HG02642 (cell line): ENCODE results near the gene TSPAN17.

Source experiments
- ATAC-seq: cut with Tn5 transposase; IDR thresholded peaks from one replicate; pipeline ENCODE4 v1.9.1; 2021; ENCODE audit warnings: mild to moderate bottlenecking; ENCODE audit not compliant: unreplicated experiment, poor library complexity

TSPAN17 gene

DNA sequence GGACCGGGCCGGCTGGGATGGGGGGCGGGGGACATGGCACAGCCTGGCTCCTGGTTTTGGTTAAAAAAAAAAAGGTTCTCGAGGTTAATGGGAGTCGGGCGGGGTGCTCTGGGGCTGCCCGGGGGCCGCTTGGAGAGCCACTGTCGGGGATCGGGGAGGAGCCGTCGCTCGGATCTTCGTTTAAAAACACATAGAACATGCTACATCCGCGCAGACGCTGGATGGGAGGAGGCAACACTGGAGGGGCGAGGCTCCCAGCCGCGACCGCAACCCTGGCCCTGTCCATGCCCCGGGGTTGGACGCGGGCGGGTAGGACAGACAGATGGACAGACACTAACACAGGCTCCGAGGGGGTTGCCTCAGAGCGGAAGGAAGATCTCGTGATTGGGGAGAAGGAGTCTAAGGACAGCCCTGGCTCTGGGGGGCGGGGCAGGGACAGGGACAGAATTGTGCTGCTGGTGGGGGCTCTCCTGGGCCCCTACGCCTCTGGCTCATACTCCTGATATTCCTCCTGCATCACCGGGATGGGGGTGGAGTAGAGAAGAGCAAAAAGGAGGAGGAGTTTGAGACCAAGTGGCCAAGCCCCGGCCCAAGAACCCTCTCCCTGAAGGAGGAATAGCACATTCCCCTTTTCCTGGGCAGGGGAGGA, 26.8 kb upstream of the TSPAN17 start:
- no peak for ATAC-seq

DNA sequence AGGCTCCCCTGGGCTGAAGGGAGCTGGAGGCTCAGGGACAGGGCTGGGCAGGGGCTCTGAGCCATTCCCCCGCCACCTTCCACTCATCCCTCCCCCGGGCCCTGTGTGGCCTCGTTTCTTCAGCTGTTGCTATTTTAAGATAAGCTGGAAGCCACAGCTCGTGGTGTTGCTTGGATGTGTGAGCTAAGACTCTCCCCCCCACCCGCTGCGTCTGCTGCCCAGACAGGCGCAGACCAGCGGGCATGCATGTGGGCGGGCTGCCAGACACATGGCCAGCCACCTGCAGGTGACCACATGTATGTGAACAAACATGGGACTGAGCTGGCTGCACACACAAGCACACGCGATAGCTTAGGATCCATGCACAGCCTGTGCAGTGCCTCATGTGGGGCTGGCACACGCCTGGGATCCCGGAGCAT, 25.6 kb upstream of the TSPAN17 start:
- ATAC-seq = no peak

GRCh38 chr5:176624142-176624541, 23.1 kb upstream of the TSPAN17 start:
- no peak for ATAC-seq

DNA sequence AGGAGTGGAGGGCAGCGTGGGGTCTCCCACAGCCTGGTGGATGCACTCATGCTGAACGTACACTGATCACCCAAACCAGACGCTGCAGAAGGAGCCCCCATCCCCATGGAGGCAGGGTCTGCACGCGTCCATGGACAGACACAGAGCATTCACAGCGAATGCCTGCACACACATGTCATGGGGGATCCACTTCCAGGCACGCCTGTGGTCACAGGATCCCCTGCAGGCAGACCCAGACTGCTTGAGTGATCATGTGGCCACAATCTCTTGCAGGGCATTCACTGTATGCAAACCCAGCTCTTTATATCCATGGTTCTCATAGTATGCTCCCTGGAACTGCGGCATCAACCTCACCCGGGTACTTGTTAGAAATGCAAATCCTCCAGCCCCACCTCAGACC, 22.3 kb upstream of the TSPAN17 start:
- no peak for ATAC-seq

GRCh38 chr5:176625512-176625911, 21.8 kb upstream of the TSPAN17 start:
- no peak for ATAC-seq

- ATAC-seq = no peak
Observed at GRCh38 chr5:176625966-176626875, 21.1 kb upstream of the TSPAN17 start.

DNA sequence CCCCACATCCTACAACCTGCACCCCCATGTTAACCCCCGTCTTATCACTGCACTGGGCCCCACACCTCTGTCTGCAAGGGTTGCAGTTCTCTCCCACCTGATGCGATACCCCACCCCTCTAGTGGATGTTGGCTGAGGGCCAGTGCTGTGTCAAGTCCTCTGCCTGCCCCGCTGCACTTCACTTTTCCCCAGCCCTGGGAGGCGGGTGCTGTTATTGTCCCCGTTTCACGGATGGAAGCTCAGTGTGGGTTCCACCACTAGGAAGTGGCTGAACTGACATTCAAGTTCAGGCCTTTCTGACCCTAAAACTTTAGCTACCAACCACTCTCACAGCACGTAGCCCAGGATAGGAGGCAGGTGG, 20.4 kb upstream of the TSPAN17 start:
- no peak for ATAC-seq

- no peak for ATAC-seq
Observed at GRCh38 chr5:176627582-176627981, 19.7 kb upstream of the TSPAN17 start.

GRCh38 chr5:176628406-176629228, 18.7 kb upstream of the TSPAN17 start:
- no peak for ATAC-seq

DNA sequence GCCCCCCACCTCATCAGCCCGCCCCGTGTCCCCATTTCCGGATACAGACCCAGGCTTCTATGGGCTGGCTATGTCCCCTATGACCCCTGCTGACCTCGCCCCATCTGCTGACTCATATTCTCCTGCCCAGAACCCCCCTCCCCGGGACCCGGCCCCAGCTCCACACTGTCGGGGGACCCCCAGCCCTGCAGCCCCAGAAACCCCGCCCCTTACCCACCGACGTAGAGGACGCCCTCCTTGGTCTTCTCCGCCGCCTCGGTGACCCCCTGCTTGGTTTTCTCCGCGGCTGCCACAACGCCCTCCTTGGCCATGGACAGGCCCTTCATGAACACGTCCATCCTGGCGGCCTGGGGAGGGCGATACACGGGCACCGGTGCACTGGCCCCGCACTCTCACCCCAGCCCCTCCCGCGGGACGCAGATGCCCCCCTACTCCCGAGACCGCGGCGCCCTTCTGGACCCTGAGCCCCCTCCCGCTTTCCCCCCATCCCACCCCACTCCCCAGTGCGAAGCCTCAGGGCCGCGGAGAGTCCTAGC, 17.9 kb upstream of the TSPAN17 start:
- no peak for ATAC-seq

DNA sequence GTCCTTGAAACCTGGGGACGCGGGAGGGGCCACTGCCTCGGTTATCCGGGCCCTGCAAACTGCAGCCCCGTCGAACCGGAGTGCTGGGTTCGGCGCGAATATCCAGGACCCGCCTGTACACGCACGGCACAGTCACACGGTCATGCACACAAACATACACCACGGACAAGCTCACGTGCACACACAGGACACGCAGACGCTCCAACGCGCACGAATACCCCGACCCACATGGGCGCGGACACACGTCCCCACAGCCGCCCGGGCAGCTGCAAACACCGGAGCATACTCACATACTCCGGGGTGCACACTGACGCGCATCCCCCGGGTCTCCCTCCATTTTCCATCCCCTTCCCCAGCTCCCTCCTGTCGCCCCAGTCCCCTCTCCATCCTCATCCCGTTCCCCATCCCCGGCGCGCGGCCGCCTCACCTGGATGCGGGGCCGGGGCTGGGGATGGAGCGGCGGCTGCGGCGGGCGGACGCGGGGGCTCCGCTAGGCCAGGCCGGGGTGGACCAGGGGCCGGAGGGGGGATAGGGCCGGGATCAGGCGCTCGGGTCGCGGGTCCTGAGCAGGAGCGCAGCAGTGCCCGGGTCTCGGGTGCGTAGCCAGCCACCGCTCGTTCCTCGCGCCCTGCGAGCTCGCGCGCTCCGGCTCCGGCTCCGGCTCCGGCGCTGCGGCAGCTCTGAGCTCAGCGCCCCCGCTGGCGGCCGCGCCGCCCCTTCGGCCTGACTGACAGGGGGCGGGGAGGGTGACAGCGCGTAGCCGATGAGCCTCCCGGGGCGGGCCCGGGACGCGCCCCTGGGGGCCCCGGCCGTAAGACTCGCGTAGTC, 17.2 kb upstream of the TSPAN17 start, which contains the start of the genes EIF4E1B and SNCB:
Gene EIF4E1B, plus strand, starts transcription at position 823 of the 828 bp plus-strand sequence. CDS start 12,113 bp downstream, outside the sequence.
Gene SNCB, minus strand, starts transcription at position 682 of the 828 bp plus-strand sequence. CDS start 880 bp downstream, outside the sequence.
- peak; percentile 70 for ATAC-seq

- ATAC-seq = no peak
Observed at GRCh38 chr5:176630681-176631222, 16.5 kb upstream of the TSPAN17 start.

DNA sequence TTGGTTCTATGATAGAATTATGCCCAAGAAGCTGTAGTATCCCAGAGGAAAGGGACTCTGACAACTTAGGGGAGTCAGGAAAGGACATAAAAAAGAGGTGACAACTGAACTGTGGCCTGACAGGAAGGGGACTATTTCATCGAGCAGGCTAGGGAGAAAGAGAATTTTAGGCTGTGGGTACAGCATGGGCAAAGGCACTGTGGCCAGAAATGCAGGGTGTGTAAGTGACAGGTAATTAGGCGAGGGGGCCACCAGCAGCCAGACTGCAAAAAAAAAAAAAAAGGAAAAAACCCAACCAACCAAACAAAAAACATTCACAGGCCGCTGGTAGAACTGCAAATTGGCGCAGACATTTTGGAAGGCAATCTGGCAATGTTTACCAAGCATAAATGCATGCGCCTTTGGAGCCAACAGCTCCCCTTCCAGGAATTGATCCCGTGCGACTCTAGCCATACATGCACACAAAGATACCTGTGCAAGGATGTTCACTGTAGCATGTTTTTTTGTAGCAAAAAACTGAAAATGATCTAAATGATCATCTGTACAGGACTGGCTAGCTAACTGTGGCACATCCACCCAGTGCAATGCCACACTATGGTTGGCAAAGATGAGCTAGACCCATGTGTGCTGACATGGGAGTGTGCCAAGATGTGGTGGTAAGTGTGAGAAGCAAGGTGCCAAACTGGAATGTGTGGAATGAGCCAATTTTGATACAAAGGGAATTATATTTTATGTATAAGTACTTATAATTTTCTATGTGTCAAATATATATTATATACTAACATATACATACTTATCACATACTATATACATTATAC, 15.7 kb upstream of the TSPAN17 start:
- ATAC-seq = no peak

DNA sequence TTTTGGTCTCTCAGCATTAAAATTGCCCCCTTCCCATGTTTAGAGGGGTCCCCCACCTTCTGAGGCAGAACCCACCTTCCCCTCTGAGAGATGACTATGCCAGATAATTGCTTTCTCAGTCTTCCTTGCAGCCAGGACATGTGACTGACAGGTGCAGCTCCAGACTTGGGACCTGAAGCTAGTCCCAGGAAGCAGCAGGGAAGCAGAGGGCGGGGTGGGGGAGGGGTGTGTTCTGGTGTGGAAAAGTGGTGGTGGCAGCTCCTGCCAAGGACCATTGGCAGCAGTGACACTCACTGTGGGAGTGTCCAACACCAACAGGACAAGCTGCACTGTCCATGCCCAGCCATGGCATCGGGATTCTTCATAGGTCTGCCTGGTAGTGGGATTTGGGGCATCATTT, 14.5 kb upstream of the TSPAN17 start:
- no peak for ATAC-seq

- no peak for ATAC-seq
Observed at GRCh38 chr5:176633598-176633997, 13.7 kb upstream of the TSPAN17 start.

GRCh38 chr5:176636426-176636825, 10.9 kb upstream of the TSPAN17 start:
- ATAC-seq = no peak

DNA sequence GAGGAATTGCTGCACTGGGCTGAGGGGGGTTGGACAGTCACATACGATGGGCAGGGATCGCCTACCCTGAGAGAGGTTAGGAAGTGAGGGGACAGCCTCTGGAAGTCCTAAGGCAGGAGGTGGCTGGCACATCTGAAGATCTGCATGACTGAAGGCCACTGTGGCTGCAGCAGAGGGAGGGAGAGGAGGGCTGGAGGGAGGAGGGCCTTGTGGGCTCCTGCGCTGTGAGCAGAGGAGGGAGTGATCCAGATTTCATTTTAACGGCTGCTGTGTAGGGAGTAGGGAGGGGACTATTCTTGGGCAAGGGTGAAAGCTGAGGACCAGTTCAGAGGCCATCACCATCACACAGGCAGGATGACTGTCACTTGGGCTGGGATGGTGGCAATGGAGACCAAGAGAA, 9.7 kb upstream of the TSPAN17 start:
- ATAC-seq = no peak

GRCh38 chr5:176638437-176638836, 8.8 kb upstream of the TSPAN17 start:
- ATAC-seq = no peak
